MCF 10A (cell line): Measurements from ENCODE around the gene GALNT9. TPM values are rescaled to one million over a fixed set of nuclear protein-coding genes. Genes with fewer than 3 reads are reported as not detected.
"Not testable (repeated sequence)": the region's sequence is repeated elsewhere in the genome, so short reads cannot be mapped to it uniquely, and the experiment has no call there.

ENCODE experiments used
- Bru-seq: library from RNA; stranded (reverse); fragments of 400-500 nt; gene quantifications from one replicate; lab custom pipeline; 2021; lab: Mats Ljungman, UMichigan
- BruChase-seq, 2 experiments: library from RNA; stranded (reverse); fragments of 400-500 nt; gene quantifications; one replicate each; lab custom pipeline; 2021; lab: Mats Ljungman, UMichigan
- BruUV-seq: library from RNA; stranded (reverse); fragments of 400-500 nt; replicated peaks from 2 replicates; lab custom pipeline; 2021; lab: Mats Ljungman, UMichigan
- CTCF ChIA-PET: fragments of 300-600 bp; sonication (Branson Sonifier 250); formaldehyde crosslinking; extraction: SDS; loops from one replicate; lab custom pipeline; 2021; ENCODE audit warnings: antibody characterized with exemption, inconsistent platforms; lab: Yijun Ruan, JAX
- POLR2A ChIA-PET: fragments of 300-600, 350-650 bp; sonication (Branson Sonifier 250); formaldehyde crosslinking; extraction: SDS; loops from one replicate; lab custom pipeline; 2020; ENCODE audit warnings: antibody characterized with exemption, inconsistent platforms; lab: Yijun Ruan, JAX
- DNase-seq: peaks from one replicate; pipeline ENCODE4 v3.0.0-alpha.2; 2018; ENCODE audit not compliant: unreplicated experiment
- H3K27ac Mint-ChIP-seq: one replicate; pipeline ENCODE4 v1.8.0; 2022; ENCODE audit warnings: mild to moderate bottlenecking, low read depth, mixed read lengths; ENCODE audit not compliant: unreplicated experiment
- H3K27me3 Mint-ChIP-seq: one replicate; pipeline ENCODE4 v1.8.0; 2022; ENCODE audit warnings: mixed read lengths; ENCODE audit not compliant: insufficient read depth, unreplicated experiment
- H3K36me3 Mint-ChIP-seq: one replicate; pipeline ENCODE4 v1.8.0; 2022; ENCODE audit warnings: mild to moderate bottlenecking, moderate library complexity, mixed read lengths; ENCODE audit not compliant: insufficient read depth, unreplicated experiment
- H3K4me1 Mint-ChIP-seq: one replicate; pipeline ENCODE4 v1.8.0; 2022; ENCODE audit warnings: mixed read lengths; ENCODE audit not compliant: insufficient read depth, unreplicated experiment
- H3K4me3 Mint-ChIP-seq: one replicate; pipeline ENCODE4 v1.8.0; 2022; ENCODE audit warnings: mild to moderate bottlenecking, moderate library complexity, mixed read lengths; ENCODE audit not compliant: unreplicated experiment
- H3K9me3 Mint-ChIP-seq: one replicate; pipeline ENCODE4 v1.8.0; 2022; ENCODE audit warnings: mixed read lengths; ENCODE audit not compliant: unreplicated experiment
- intact Hi-C: fragments of 100-400 bp; cut with micrococcal nuclease; formaldehyde crosslinking; loops from 2 replicates; pipeline ENCODE4 v1.14.1; 2022
- long read RNA-seq: library from polyadenylated mRNA; stranded (forward); transcript quantifications from one replicate; pipeline ENCODE4 v2.0.0, GENCODE V29; 2022
- total RNA-seq: library from RNA; stranded (reverse); gene quantifications from 2 replicates; pipeline ENCODE4 v1.2.3, GENCODE V29; 2022
- TF ChIP-seq, protein P1 (sequence below): fragments of 200-600 bp; IDR thresholded peaks from one replicate; pipeline ENCODE4 v1.8.0; 2022; ENCODE audit warnings: antibody characterized with exemption, mild to moderate bottlenecking; ENCODE audit not compliant: unreplicated experiment

GALNT9 gene
- total RNA-seq (3.2 and 4.4 TPM in 2 replicates), Bru-seq, nascent RNA (percentile 19 among the genes with signal in this experiment), BruChase-seq, experiment 1, labeled RNA remaining after a 6-hour chase (percentile 22 among the genes with signal in this experiment), BruChase-seq, experiment 2, labeled RNA remaining after a 2-hour chase (percentile 20 among the genes with signal in this experiment)
- long read RNA-seq, partial matches to known transcripts, result 0 of 3 reads
- long read RNA-seq, other reads (novel, unspliced or antisense), result 2 of 3 reads

GRCh38 chr12:132329036-132329719 is at the start of gene GALNT9:
GALNT9 (minus strand) TSS chr12:132329589; CDS start chr12:132329203, 386 bp downstream.
- POLR2A ChIA-PET, result no interaction called here
- CTCF ChIA-PET, result no interaction called here
- BruUV-seq, result no TSS peak
- Mint-ChIP-seq H3K27ac (no peak within 1 kb of the TSS), H3K27me3 (peaks cover 31% of the 10 kb centered on the region), H3K36me3 (no peaks in the 10 kb centered on the region), H3K9me3 (no peaks in the 10 kb centered on the region), H3K4me3 (peak within 1 kb of the TSS; percentile 59), H3K4me1 (peaks cover 9% of the 10 kb centered on the region)
- DNase-seq, result no peak
- intact Hi-C loops, result no loop called here
- TF ChIP-seq, protein P1, sequence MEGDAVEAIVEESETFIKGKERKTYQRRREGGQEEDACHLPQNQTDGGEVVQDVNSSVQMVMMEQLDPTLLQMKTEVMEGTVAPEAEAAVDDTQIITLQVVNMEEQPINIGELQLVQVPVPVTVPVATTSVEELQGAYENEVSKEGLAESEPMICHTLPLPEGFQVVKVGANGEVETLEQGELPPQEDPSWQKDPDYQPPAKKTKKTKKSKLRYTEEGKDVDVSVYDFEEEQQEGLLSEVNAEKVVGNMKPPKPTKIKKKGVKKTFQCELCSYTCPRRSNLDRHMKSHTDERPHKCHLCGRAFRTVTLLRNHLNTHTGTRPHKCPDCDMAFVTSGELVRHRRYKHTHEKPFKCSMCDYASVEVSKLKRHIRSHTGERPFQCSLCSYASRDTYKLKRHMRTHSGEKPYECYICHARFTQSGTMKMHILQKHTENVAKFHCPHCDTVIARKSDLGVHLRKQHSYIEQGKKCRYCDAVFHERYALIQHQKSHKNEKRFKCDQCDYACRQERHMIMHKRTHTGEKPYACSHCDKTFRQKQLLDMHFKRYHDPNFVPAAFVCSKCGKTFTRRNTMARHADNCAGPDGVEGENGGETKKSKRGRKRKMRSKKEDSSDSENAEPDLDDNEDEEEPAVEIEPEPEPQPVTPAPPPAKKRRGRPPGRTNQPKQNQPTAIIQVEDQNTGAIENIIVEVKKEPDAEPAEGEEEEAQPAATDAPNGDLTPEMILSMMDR, result no peak

DNA sequence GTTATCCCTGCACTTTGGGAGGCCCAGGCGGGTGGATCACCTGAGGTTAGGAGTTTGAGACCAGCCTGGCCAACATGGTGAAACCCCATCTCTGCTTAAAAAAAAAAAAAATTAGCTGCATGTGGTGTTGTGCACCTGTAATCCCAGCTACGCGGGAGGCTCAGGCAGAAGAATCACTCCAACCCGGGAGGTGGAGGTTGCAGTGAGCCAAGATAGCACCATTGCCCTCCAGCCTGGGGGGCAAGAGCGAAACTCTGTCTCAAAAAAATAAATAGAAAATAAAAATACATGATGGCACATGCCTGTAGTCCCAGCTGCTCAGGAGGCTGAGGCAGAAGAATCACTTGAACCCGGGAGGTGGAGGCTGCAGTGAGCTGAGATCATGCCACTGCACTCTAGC is 49.7 kb upstream of the GALNT9 start:
- POLR2A ChIA-PET, H3K9me3 Mint-ChIP-seq, BruUV-seq: not testable (repeated sequence)

DNA sequence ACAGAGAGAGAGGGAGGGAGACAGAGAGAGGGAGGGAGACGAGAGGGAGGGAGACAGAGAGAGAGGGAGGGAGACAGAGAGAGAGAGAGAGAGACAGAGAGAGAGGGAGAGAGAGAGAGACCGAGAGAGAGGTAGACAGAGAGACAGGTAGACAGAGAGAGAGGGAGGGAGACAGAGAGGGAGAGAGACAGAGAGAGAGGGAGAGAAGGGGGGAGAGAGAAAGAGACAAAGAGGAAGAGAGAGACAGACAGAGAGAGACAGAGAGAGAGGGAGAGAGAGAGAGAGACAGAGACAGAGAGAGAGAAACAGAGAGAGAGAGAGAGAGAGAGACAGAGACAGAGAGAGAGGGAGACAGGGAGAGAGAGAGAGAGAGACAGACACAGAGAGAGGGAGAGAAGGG is 47.8 kb upstream of the GALNT9 start:
- H3K4me3 Mint-ChIP-seq, result no peak overlapping the region
- DNase-seq, result no peak
- ChIA-PET POLR2A (no interaction called here), CTCF (no interaction called here)
- no peak overlapping the region for H3K27ac Mint-ChIP-seq
- no peaks in the 10 kb centered on the region for H3K4me1 Mint-ChIP-seq
- H3K27me3 Mint-ChIP-seq, result peaks cover 58% of the 10 kb centered on the region
- TF ChIP-seq, protein P1, result no peak
- H3K36me3 Mint-ChIP-seq, result no peaks in the 10 kb centered on the region
- H3K9me3 Mint-ChIP-seq, result peaks cover 7% of the 10 kb centered on the region
- intact Hi-C loops, result no loop called here
- no TSS peak for BruUV-seq

More for the DNA sequence above, 49.7 kb upstream of the GALNT9 start:
- peaks cover 38% of the 10 kb centered on the region for H3K27me3 Mint-ChIP-seq
- H3K27ac Mint-ChIP-seq, H3K36me3 Mint-ChIP-seq, DNase-seq, CTCF ChIA-PET, H3K4me1 Mint-ChIP-seq, intact Hi-C loops, H3K4me3 Mint-ChIP-seq: not testable (repeated sequence)

- TF ChIP-seq, protein P1, result no peak
- POLR2A ChIA-PET, result no interaction called here
- peaks cover 65% of the 10 kb centered on the region for H3K27me3 Mint-ChIP-seq
- H3K4me1 Mint-ChIP-seq, result no peaks in the 10 kb centered on the region
- H3K36me3 Mint-ChIP-seq, result no peaks in the 10 kb centered on the region
- CTCF ChIA-PET, result no interaction called here
- H3K27ac Mint-ChIP-seq, result no peak overlapping the region
- no TSS peak for BruUV-seq
- no peak overlapping the region for H3K4me3 Mint-ChIP-seq
- no peak for DNase-seq
- peaks cover 12% of the 10 kb centered on the region for H3K9me3 Mint-ChIP-seq
- intact Hi-C loops, result no loop called here
These were observed 47.1 kb upstream of the GALNT9 start for GRCh38 chr12:132376464-132376830.
